Astrocyte (in vitro differentiated cells and primary cell): ENCODE results near the gene STK24. TPM values are rescaled to one million over a fixed set of nuclear protein-coding genes. Genes with fewer than 3 reads are reported as not detected.

Experiments
- DNase-seq: peaks from one replicate; pipeline ENCODE4 v3.0.0-alpha.2; 2010; ENCODE audit warnings: low read depth
- FAIRE-seq: peaks from 2 replicates; lab custom pipeline; 2011; peaks lifted over from hg19 to GRCh38; lab: Jason Lieb, UNC
- H2AFZ ChIP-seq: 2 replicates; pipeline ENCODE4 v1.6.0; 2012; ENCODE audit warnings: low read depth, low read length, inconsistent platforms
- H3K27ac ChIP-seq: 2 replicates; pipeline ENCODE4 v1.5.1; 2011; ENCODE audit warnings: low read depth, low read length, inconsistent platforms
- H3K27me3 ChIP-seq: 2 replicates; pipeline ENCODE4 v1.6.0; 2011; ENCODE audit warnings: low read length, inconsistent platforms; ENCODE audit not compliant: insufficient read depth
- H3K36me3 ChIP-seq: 2 replicates; pipeline ENCODE4 v1.5.1; 2011; ENCODE audit warnings: low read length, inconsistent platforms; ENCODE audit not compliant: insufficient read depth
- H3K4me1 ChIP-seq: 2 replicates; pipeline ENCODE4 v1.5.1; 2011; ENCODE audit warnings: low read length, inconsistent platforms; ENCODE audit not compliant: insufficient read depth
- H3K4me2 ChIP-seq: 2 replicates; pipeline ENCODE4 v1.6.0; 2012; ENCODE audit warnings: low read length, inconsistent platforms
- H3K4me3 ChIP-seq: 2 replicates; pipeline ENCODE4 v1.5.1; 2011; ENCODE audit warnings: low read depth, mild to moderate bottlenecking, low read length, inconsistent platforms; ENCODE audit not compliant: insufficient read depth
- H3K79me2 ChIP-seq: 2 replicates; pipeline ENCODE4 v1.6.0; 2012; ENCODE audit warnings: mild to moderate bottlenecking, low read length, inconsistent platforms; ENCODE audit not compliant: insufficient read depth
- H3K9ac ChIP-seq: 2 replicates; pipeline ENCODE4 v1.6.0; 2012; ENCODE audit warnings: mild to moderate bottlenecking, low read length, inconsistent platforms
- H3K9me3 ChIP-seq: 2 replicates; pipeline ENCODE4 v1.5.1; 2012; ENCODE audit warnings: low read depth, mild to moderate bottlenecking, low read length, inconsistent platforms; ENCODE audit not compliant: insufficient read depth
- H4K20me1 ChIP-seq: 2 replicates; pipeline ENCODE4 v1.6.0; 2012; ENCODE audit warnings: low read length, inconsistent platforms; ENCODE audit not compliant: insufficient read depth
- H3K27ac Mint-ChIP-seq: one replicate; pipeline ENCODE4 v1.8.0; 2021; ENCODE audit warnings: mild to moderate bottlenecking, mixed read lengths; ENCODE audit not compliant: unreplicated experiment
- H3K27me3 Mint-ChIP-seq: one replicate; pipeline ENCODE4 v1.8.0; 2021; ENCODE audit warnings: low read depth, mixed read lengths; ENCODE audit not compliant: unreplicated experiment
- H3K36me3 Mint-ChIP-seq: one replicate; pipeline ENCODE4 v1.8.0; 2021; ENCODE audit warnings: low read depth, mixed read lengths; ENCODE audit not compliant: unreplicated experiment
- H3K4me1 Mint-ChIP-seq: one replicate; pipeline ENCODE4 v1.8.0; 2021; ENCODE audit warnings: low read depth, mixed read lengths; ENCODE audit not compliant: unreplicated experiment
- H3K4me3 Mint-ChIP-seq: one replicate; pipeline ENCODE4 v1.8.0; 2021; ENCODE audit warnings: mild to moderate bottlenecking, moderate library complexity, mixed read lengths; ENCODE audit not compliant: unreplicated experiment
- H3K9me3 Mint-ChIP-seq: one replicate; pipeline ENCODE4 v1.8.0; 2021; ENCODE audit warnings: mild to moderate bottlenecking, mixed read lengths; ENCODE audit not compliant: unreplicated experiment
- EZH2 ChIP-seq: IDR thresholded peaks from 2 replicates; pipeline ENCODE4 v1.6.1; 2012; ENCODE audit warnings: mild to moderate bottlenecking, low read length, inconsistent platforms; ENCODE audit not compliant: insufficient read depth
- total RNA-seq: library from RNA; stranded (reverse); gene quantifications from 2 replicates; pipeline ENCODE4 v1.2.1, GENCODE V29; 2021
- TF ChIP-seq, protein P1 (sequence below): IDR thresholded peaks from 2 replicates; pipeline ENCODE4 v1.5.1; 2011; ENCODE audit warnings: low read depth, mild to moderate bottlenecking, inconsistent platforms, low read length, moderate library complexity; ENCODE audit not compliant: insufficient read depth

STK24 gene
- total RNA-seq, 1 donor from 2014 or later, result 96.1 TPM

DNA sequence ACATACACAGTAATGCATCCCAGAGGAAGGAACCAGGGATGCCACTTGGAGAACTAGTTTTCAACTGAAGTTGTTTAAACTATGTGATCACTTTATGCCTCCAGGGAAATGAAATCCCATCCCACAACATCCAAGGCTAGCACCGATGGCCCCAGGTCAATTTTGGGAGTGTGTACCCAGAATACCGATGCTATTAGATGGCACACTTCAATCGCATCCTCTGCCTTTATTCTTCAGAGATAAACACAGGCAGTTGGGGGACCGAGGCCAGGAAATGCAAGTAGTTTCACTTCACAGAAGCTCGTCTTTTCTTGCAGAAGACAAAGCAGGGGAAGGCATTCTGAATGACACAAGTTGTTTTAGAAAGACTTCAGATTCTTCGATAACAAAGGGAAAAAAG lies 13.8 kb downstream of the STK24 start:
- H4K20me1 ChIP-seq, result peaks cover 90% of the 10 kb centered on the region
- TF ChIP-seq, protein P1, sequence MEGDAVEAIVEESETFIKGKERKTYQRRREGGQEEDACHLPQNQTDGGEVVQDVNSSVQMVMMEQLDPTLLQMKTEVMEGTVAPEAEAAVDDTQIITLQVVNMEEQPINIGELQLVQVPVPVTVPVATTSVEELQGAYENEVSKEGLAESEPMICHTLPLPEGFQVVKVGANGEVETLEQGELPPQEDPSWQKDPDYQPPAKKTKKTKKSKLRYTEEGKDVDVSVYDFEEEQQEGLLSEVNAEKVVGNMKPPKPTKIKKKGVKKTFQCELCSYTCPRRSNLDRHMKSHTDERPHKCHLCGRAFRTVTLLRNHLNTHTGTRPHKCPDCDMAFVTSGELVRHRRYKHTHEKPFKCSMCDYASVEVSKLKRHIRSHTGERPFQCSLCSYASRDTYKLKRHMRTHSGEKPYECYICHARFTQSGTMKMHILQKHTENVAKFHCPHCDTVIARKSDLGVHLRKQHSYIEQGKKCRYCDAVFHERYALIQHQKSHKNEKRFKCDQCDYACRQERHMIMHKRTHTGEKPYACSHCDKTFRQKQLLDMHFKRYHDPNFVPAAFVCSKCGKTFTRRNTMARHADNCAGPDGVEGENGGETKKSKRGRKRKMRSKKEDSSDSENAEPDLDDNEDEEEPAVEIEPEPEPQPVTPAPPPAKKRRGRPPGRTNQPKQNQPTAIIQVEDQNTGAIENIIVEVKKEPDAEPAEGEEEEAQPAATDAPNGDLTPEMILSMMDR, result no peak
- TF ChIP-seq EZH2, result no peak
- H3K4me1 ChIP-seq, result peaks cover 17% of the 10 kb centered on the region
- H3K4me3 ChIP-seq, result peak overlapping the region; percentile 38
- no peak overlapping the region for H3K27ac ChIP-seq
- H3K9ac ChIP-seq, result peak overlapping the region; percentile 48
- peak overlapping the region; percentile 80 for H3K4me2 ChIP-seq
- peaks cover 9% of the 10 kb centered on the region for H3K36me3 Mint-ChIP-seq
- no peaks in the 10 kb centered on the region for H3K36me3 ChIP-seq
- peaks cover 98% of the 10 kb centered on the region for H3K79me2 ChIP-seq
- no peaks in the 10 kb centered on the region for H3K27me3 Mint-ChIP-seq
- peaks cover 3% of the 10 kb centered on the region for H3K9me3 Mint-ChIP-seq
- H3K9me3 ChIP-seq, result no peaks in the 10 kb centered on the region
- H2AFZ ChIP-seq, result no peak overlapping the region
- H3K27ac Mint-ChIP-seq, result no peak overlapping the region
- H3K27me3 ChIP-seq, result no peaks in the 10 kb centered on the region
- H3K4me3 Mint-ChIP-seq, result no peak overlapping the region
- FAIRE-seq, result no peak
- DNase-seq, result no peak
- H3K4me1 Mint-ChIP-seq, result peaks cover 27% of the 10 kb centered on the region

DNA sequence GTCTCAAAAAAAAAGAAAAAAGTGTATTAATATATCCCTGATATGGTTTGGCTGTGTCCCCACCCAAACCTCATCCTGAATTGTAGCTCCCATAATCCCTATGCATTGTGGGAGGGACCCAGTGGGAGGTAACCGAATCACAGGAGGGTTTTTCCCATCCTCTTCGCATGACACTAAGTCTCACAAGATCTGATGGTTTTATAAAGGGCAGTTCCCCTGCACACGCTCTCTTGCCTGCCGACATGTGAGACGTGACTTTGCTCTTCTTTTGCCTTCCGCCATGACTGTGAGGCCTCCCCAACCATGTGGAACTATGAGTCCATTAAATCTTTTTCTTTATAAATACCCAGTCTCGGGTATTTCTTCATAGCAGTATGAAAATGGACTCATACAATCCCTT lies 17.7 kb downstream of the STK24 start:
- no peak overlapping the region for H3K9ac ChIP-seq
- H3K9me3 ChIP-seq, result no peaks in the 10 kb centered on the region
- H3K27me3 ChIP-seq, result no peaks in the 10 kb centered on the region
- no peak overlapping the region for H2AFZ ChIP-seq
- TF ChIP-seq, protein P1, result no peak
- TF ChIP-seq EZH2, result no peak
- no peak overlapping the region for H3K27ac ChIP-seq
- DNase-seq (no peak), FAIRE-seq (no peak)
- Mint-ChIP-seq H3K4me1 (peaks cover 27% of the 10 kb centered on the region), H3K27ac (no peak overlapping the region), H3K4me3 (no peak overlapping the region), H3K36me3 (peaks cover 3% of the 10 kb centered on the region), H3K9me3 (no peaks in the 10 kb centered on the region), H3K27me3 (no peaks in the 10 kb centered on the region)
- H3K4me1 ChIP-seq, result peaks cover 19% of the 10 kb centered on the region
- H3K79me2 ChIP-seq, result peaks cover 92% of the 10 kb centered on the region
- no peak overlapping the region for H3K4me2 ChIP-seq
- no peak overlapping the region for H3K4me3 ChIP-seq
- no peaks in the 10 kb centered on the region for H3K36me3 ChIP-seq
- H4K20me1 ChIP-seq, result peaks cover 85% of the 10 kb centered on the region

DNA sequence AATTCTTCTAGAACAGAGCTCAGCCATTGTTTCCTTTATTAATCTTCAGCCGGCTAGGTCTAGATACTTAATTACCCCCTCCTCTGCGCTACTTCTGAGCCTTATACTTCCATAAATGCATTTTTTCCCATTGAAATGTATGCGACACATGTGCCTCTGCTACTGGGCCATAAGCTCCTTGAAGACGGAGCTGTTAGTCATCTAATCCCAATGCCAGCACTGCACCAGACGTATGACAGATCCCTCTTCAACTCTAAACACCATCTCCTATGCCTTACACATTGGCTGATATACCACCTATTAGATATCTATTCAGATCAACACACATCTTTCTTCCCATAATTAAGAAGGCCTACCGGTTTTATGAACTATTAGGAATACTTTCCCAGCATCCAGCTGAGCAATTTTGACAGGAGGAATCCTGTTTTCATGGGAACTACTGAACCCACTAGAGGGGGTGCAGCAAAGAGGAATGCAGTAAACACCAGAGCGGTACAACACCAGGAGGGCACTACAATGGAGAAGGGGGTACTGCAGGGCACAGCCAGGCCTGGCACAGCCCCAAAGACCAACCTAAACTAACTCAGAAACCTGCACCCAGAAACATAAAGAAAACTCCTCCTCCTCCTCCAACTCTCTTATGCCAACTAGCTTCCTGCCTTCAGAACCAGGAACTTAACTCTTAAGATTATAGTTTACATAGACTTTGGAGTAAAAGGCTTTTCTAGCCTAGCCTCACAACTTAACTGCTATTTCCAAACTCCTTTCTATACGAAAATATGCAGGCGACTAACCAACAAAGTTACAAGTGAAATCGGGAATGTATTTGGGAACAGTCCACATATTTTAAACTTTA lies 18.7 kb downstream of the STK24 start:
- TF ChIP-seq EZH2, result no peak
- TF ChIP-seq, protein P1, result no peak
- Mint-ChIP-seq H3K4me3 (no peak overlapping the region), H3K27me3 (no peaks in the 10 kb centered on the region), H3K36me3 (peaks cover 3% of the 10 kb centered on the region), H3K27ac (peak overlapping the region; percentile 26), H3K9me3 (no peaks in the 10 kb centered on the region), H3K4me1 (peaks cover 25% of the 10 kb centered on the region)
- FAIRE-seq (no peak), DNase-seq (peak; percentile 65)
- Histone ChIP-seq H3K9me3 (no peaks in the 10 kb centered on the region), H3K36me3 (no peaks in the 10 kb centered on the region), H3K27ac (no peak overlapping the region), H3K79me2 (peaks cover 93% of the 10 kb centered on the region), H3K27me3 (no peaks in the 10 kb centered on the region), H2AFZ (no peak overlapping the region), H3K9ac (no peak overlapping the region), H4K20me1 (peaks cover 88% of the 10 kb centered on the region), H3K4me3 (no peak overlapping the region), H3K4me1 (peaks cover 19% of the 10 kb centered on the region), H3K4me2 (peak overlapping the region; percentile 11)
